GM18519 (cell line): Measurements from ENCODE around the gene YPEL5.
"Not testable (repeated sequence)": the region's sequence is repeated elsewhere in the genome, so short reads cannot be mapped to it uniquely, and the experiment has no call there.

Source experiments
- ATAC-seq: cut with Tn5 transposase; IDR thresholded peaks from one replicate; pipeline ENCODE4 v1.9.1; 2021; ENCODE audit warnings: mild to moderate bottlenecking, moderate library complexity; ENCODE audit not compliant: unreplicated experiment, low FRiP score

YPEL5 gene

GRCh38 chr2:30135541-30135940 is 11.3 kb upstream of the YPEL5 start:
- ATAC-seq = no peak

GRCh38 chr2:30136764-30137444 is 9.9 kb upstream of the YPEL5 start:
- no peak for ATAC-seq

- ATAC-seq = no peak
These were observed 7.5 kb upstream of the YPEL5 start for GRCh38 chr2:30139131-30139870.

- no peak for ATAC-seq
These were observed 5.7 kb upstream of the YPEL5 start for GRCh38 chr2:30141136-30141535.

GRCh38 chr2:30144260-30144659 is 2.5 kb upstream of the YPEL5 start:
- ATAC-seq = no peak

- not testable (repeated sequence) for ATAC-seq
These were observed 1.9 kb upstream of the YPEL5 start for GRCh38 chr2:30144951-30145350.

- no peak for ATAC-seq
These were observed 926 bp upstream of the YPEL5 start for GRCh38 chr2:30145826-30146336.

GRCh38 chr2:30147196-30147714 is 448 bp downstream of the YPEL5 start:
- peak; percentile 1 for ATAC-seq

- no peak for ATAC-seq
These were observed 1.2 kb downstream of the YPEL5 start for GRCh38 chr2:30147715-30148610.

- no peak for ATAC-seq
These were observed 2.0 kb downstream of the YPEL5 start for GRCh38 chr2:30148850-30149249.

- ATAC-seq = no peak
These were observed 2.7 kb downstream of the YPEL5 start for GRCh38 chr2:30149513-30149912.

GRCh38 chr2:30149976-30150375 is 3.2 kb downstream of the YPEL5 start:
- no peak for ATAC-seq

GRCh38 chr2:30150786-30151185 is 4.0 kb downstream of the YPEL5 start:
- no peak for ATAC-seq

- ATAC-seq = no peak
These were observed 5.6 kb downstream of the YPEL5 start for GRCh38 chr2:30152385-30152784.

- ATAC-seq = no peak
These were observed 8.4 kb downstream of the YPEL5 start for GRCh38 chr2:30155202-30155601.

- no peak for ATAC-seq
These were observed 9.3 kb downstream of the YPEL5 start for GRCh38 chr2:30155889-30156658.

- no peak for ATAC-seq
These were observed 10.8 kb downstream of the YPEL5 start for GRCh38 chr2:30157616-30158015.

GRCh38 chr2:30159766-30160165 is 13.0 kb downstream of the YPEL5 start:
- ATAC-seq = no peak

- ATAC-seq = no peak
These were observed 15.3 kb downstream of the YPEL5 start for GRCh38 chr2:30161929-30162706.
